HepG2 (cell line): Measurements from ENCODE around the gene PCSK6. TPM values are rescaled to one million over a fixed set of nuclear protein-coding genes. Genes with fewer than 3 reads are reported as not detected.

Experiments used
- ARID2 ChIP-seq: sonication (generic); formaldehyde crosslinking; IDR thresholded peaks from 2 replicates; pipeline ENCODE4 v1.8.1; 2022; ENCODE audit warnings: mild to moderate bottlenecking, missing genetic modification reagents, borderline replicate concordance
- ATF7-NPFF ChIP-seq: sonication (generic); formaldehyde crosslinking; IDR thresholded peaks from 2 replicates; pipeline ENCODE4 v1.8.1; 2023; ENCODE audit warnings: mild to moderate bottlenecking, low read depth, missing genetic modification reagents, moderate library complexity
- BRCA1 ChIP-seq: sonication (generic); formaldehyde crosslinking; IDR thresholded peaks from 2 replicates; pipeline ENCODE4 v1.4.0; 2020; ENCODE audit warnings: missing genetic modification reagents
- NR3C1 ChIP-seq: sonication (generic); formaldehyde crosslinking; IDR thresholded peaks from 2 replicates; pipeline ENCODE4 v1.4.0; 2020; ENCODE audit warnings: missing genetic modification reagents
- PITX1 ChIP-seq: sonication (generic); formaldehyde crosslinking; IDR thresholded peaks from 2 replicates; pipeline ENCODE4 v1.5.1; 2020; ENCODE audit warnings: mild to moderate bottlenecking, missing genetic modification reagents
- SP140L ChIP-seq: sonication (generic); formaldehyde crosslinking; IDR thresholded peaks from 2 replicates; pipeline ENCODE4 v1.4.0; 2020; ENCODE audit warnings: missing genetic modification reagents, borderline replicate concordance
- TEAD3 ChIP-seq: optimal IDR thresholded peaks from 2 replicates; pipeline ENCODE3; 2016; ENCODE audit warnings: borderline replicate concordance
- ZNF615 ChIP-seq: sonication (generic); formaldehyde crosslinking; IDR thresholded peaks from 2 replicates; pipeline ENCODE4 v1.5.0; 2020; ENCODE audit warnings: mild to moderate bottlenecking, missing genetic modification reagents, borderline replicate concordance
- ZSCAN21 ChIP-seq: sonication (generic); formaldehyde crosslinking; IDR thresholded peaks from 2 replicates; pipeline ENCODE4 v1.8.0; 2022; ENCODE audit warnings: mild to moderate bottlenecking, missing genetic modification reagents, moderate library complexity, borderline replicate concordance
- polyA plus RNA-seq, 8 experiments: library from polyadenylated mRNA; depleted of rRNA in 3 of 8; stranded (reverse) in 7 of 8; unstranded in 1 of 8; fragments of >200 nt; fragmentation: Illumina TruSeq in 4 of 8; extraction: Trizol in 4 of 8; gene quantifications; 2 replicates each; pipeline versions ENCODE4 v1.2.1 to v1.2.3, GENCODE V29; 2011 to 2016; ENCODE audit warnings: low read depth in 4 of 8, missing spikeins in 1 of 8, mixed read lengths in 1 of 8; ENCODE audit not compliant: insufficient read depth in 1 of 8
- total RNA-seq, 5 experiments: library from RNA; depleted of rRNA; stranded (reverse); fragments of >200 nt; fragmentation: Illumina TruSeq; extraction: Trizol; gene quantifications; 2 replicates each; pipeline ENCODE4 v1.2.3, GENCODE V29; 2016; ENCODE audit warnings: low read depth in 1 of 5
- TF ChIP-seq, protein P1 (sequence below): fragments of 450-650 bp; IDR thresholded peaks from 2 replicates; pipeline ENCODE4 v1.6.1; 2016
- TF ChIP-seq, protein P2 (sequence below), 2 experiments: sonication (generic) in 1 of 2; formaldehyde crosslinking in 1 of 2; IDR thresholded peaks; 2 replicates each; pipeline versions ENCODE4 v1.5.1 to v1.6.1; 2011 to 2020; ENCODE audit warnings: borderline replicate concordance in 1 of 2, low read depth in 1 of 2, low read length in 1 of 2, mild to moderate bottlenecking in 1 of 2, missing genetic modification reagents in 1 of 2, moderate library complexity in 1 of 2
- TF ChIP-seq, protein P3 (sequence below): sonication (generic); formaldehyde crosslinking; IDR thresholded peaks from 2 replicates; pipeline ENCODE4 v1.4.0; 2020; ENCODE audit warnings: mild to moderate bottlenecking, low read depth, missing genetic modification reagents
- TF ChIP-seq, protein P4 (sequence below): sonication (generic); formaldehyde crosslinking; conservative IDR thresholded peaks from 2 replicates; pipeline ENCODE4 v1.4.0; 2020; ENCODE audit warnings: missing genetic modification reagents
- TF ChIP-seq, protein P5 (sequence below), 2 experiments: sonication (generic) in 1 of 2; formaldehyde crosslinking in 1 of 2; IDR thresholded peaks; 2 replicates each; pipeline versions ENCODE4 v1.4.0 to v1.6.1; 2018 to 2020; ENCODE audit warnings: missing genetic modification reagents in 2 of 2, borderline replicate concordance in 1 of 2, low read depth in 1 of 2, mild to moderate bottlenecking in 1 of 2, missing biosample characterization in 1 of 2
- TF ChIP-seq, protein P6 (sequence below): sonication (generic); formaldehyde crosslinking; IDR thresholded peaks from 2 replicates; pipeline ENCODE4 v1.8.0; 2022; ENCODE audit warnings: missing genetic modification reagents, low read depth, mild to moderate bottlenecking, borderline replicate concordance
- TF ChIP-seq, protein P7 (sequence below): sonication (generic); formaldehyde crosslinking; IDR thresholded peaks from 2 replicates; pipeline ENCODE4 v1.4.0; 2020; ENCODE audit warnings: missing genetic modification reagents, borderline replicate concordance

Gene PCSK6
- total and polyA plus RNA-seq, 2 of the 13 experiments (the other 11 are each of a cell fraction or from before 2014, with no cell fraction given), result 56.5 to 155 TPM

DNA sequence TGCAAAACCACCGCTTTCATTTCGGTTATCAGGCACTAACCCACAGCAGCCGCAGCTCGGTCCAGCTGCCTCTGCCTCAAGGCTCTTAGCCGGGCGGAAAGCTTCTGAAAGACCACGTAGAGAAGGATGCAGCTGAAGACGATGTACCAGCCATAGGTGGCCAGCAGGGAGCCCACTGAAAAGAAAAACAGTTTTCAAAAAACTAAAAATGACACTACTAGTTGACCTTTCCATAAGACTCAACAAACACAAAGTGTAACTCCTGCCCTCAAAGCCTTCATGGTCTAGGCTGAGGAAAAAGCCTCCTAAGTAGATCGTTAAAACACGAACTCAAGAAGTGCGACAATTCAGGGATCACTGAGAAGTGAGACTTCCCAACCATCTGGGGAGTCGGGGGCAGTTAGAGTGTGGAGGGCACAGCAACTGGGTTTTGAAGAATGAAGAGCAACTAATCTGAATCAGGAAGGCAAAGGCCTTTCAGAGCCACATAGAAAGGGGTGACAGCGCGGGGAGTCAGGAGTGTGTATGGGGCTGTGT, 212.9 kb downstream of the PCSK6 start (continued):
- TF ChIP-seq, protein P1, sequence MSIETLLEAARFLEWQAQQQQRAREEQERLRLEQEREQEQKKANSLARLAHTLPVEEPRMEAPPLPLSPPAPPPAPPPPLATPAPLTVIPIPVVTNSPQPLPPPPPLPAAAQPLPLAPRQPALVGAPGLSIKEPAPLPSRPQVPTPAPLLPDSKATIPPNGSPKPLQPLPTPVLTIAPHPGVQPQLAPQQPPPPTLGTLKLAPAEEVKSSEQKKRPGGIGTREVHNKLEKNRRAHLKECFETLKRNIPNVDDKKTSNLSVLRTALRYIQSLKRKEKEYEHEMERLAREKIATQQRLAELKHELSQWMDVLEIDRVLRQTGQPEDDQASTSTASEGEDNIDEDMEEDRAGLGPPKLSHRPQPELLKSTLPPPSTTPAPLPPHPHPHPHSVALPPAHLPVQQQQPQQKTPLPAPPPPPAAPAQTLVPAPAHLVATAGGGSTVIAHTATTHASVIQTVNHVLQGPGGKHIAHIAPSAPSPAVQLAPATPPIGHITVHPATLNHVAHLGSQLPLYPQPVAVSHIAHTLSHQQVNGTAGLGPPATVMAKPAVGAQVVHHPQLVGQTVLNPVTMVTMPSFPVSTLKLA, result no peak
- peak; percentile 17 for TF ChIP-seq TEAD3
- no peak for TF ChIP-seq ATF7-NPFF (CRISPR knock-in tag)
- peak; percentile 9; the same call in 1 of the 2 replicates for TF ChIP-seq ARID2
- TF ChIP-seq, protein P2, sequence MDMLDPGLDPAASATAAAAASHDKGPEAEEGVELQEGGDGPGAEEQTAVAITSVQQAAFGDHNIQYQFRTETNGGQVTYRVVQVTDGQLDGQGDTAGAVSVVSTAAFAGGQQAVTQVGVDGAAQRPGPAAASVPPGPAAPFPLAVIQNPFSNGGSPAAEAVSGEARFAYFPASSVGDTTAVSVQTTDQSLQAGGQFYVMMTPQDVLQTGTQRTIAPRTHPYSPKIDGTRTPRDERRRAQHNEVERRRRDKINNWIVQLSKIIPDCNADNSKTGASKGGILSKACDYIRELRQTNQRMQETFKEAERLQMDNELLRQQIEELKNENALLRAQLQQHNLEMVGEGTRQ (IDR thresholded peaks at IDR 0.05; ENCODE audit: low read depth, low read length), result no peak
- TF ChIP-seq, protein P2 (CRISPR knock-in tag; IDR thresholded peaks at IDR 0.05; ENCODE audit: borderline replicate concordance), result 0 out of 2 replicates have a peak, but pooled peaks have one; percentile 21
- TF ChIP-seq, protein P3, sequence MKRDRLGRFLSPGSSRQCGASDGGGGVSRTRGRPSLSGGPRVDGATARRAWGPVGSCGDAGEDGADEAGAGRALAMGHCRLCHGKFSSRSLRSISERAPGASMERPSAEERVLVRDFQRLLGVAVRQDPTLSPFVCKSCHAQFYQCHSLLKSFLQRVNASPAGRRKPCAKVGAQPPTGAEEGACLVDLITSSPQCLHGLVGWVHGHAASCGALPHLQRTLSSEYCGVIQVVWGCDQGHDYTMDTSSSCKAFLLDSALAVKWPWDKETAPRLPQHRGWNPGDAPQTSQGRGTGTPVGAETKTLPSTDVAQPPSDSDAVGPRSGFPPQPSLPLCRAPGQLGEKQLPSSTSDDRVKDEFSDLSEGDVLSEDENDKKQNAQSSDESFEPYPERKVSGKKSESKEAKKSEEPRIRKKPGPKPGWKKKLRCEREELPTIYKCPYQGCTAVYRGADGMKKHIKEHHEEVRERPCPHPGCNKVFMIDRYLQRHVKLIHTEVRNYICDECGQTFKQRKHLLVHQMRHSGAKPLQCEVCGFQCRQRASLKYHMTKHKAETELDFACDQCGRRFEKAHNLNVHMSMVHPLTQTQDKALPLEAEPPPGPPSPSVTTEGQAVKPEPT (CRISPR knock-in tag), result no peak
- TF ChIP-seq, protein P4, sequence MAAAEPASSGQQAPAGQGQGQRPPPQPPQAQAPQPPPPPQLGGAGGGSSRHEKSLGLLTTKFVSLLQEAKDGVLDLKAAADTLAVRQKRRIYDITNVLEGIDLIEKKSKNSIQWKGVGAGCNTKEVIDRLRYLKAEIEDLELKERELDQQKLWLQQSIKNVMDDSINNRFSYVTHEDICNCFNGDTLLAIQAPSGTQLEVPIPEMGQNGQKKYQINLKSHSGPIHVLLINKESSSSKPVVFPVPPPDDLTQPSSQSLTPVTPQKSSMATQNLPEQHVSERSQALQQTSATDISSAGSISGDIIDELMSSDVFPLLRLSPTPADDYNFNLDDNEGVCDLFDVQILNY (CRISPR knock-in tag), result no peak
- no peak for TF ChIP-seq PITX1 (CRISPR knock-in tag)
- no peak for TF ChIP-seq NR3C1
- no peak for TF ChIP-seq SP140L
- TF ChIP-seq, protein P5, sequence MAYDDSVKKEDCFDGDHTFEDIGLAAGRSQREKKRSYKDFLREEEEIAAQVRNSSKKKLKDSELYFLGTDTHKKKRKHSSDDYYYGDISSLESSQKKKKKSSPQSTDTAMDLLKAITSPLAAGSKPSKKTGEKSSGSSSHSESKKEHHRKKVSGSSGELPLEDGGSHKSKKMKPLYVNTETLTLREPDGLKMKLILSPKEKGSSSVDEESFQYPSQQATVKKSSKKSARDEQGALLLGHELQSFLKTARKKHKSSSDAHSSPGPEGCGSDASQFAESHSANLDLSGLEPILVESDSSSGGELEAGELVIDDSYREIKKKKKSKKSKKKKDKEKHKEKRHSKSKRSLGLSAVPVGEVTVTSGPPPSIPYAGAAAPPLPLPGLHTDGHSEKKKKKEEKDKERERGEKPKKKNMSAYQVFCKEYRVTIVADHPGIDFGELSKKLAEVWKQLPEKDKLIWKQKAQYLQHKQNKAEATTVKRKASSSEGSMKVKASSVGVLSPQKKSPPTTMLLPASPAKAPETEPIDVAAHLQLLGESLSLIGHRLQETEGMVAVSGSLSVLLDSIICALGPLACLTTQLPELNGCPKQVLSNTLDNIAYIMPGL (CRISPR knock-in tag; IDR thresholded peaks at IDR 0.05; ENCODE audit: borderline replicate concordance in 1 of 2, low read depth in 1 of 2), result 0 out of 4 replicates have a peak, but pooled peaks of 1 of the 2 experiments have one; percentile 11
- no peak for TF ChIP-seq ZSCAN21 (CRISPR knock-in tag)
- TF ChIP-seq ZNF615, result no peak
- TF ChIP-seq, protein P6, sequence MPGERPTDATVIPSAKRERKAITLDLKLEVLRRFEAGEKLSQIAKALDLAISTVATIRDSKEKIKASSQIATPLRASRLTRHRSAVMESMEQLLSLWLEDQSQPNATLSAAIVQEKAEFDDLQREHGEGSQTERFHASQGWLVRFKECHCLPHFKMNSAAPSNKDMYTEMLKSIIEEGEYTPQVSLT (CRISPR knock-in tag), result no peak
- TF ChIP-seq BRCA1 (CRISPR knock-in tag), result no peak
- TF ChIP-seq, protein P7, sequence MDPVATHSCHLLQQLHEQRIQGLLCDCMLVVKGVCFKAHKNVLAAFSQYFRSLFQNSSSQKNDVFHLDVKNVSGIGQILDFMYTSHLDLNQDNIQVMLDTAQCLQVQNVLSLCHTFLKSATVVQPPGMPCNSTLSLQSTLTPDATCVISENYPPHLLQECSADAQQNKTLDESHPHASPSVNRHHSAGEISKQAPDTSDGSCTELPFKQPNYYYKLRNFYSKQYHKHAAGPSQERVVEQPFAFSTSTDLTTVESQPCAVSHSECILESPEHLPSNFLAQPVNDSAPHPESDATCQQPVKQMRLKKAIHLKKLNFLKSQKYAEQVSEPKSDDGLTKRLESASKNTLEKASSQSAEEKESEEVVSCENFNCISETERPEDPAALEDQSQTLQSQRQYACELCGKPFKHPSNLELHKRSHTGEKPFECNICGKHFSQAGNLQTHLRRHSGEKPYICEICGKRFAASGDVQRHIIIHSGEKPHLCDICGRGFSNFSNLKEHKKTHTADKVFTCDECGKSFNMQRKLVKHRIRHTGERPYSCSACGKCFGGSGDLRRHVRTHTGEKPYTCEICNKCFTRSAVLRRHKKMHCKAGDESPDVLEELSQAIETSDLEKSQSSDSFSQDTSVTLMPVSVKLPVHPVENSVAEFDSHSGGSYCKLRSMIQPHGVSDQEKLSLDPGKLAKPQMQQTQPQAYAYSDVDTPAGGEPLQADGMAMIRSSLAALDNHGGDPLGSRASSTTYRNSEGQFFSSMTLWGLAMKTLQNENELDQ (CRISPR knock-in tag), result no peak
